ENCODE measurements around the gene NIF3L1. TPM values are rescaled to one million over a fixed set of nuclear protein-coding genes. Genes with fewer than 3 reads are reported as not detected.

NIF3L1 gene
- total RNA-seq, 4 donors from 2014 or later: 17.0 to 28.7 (median 22.4) TPM

DNA sequence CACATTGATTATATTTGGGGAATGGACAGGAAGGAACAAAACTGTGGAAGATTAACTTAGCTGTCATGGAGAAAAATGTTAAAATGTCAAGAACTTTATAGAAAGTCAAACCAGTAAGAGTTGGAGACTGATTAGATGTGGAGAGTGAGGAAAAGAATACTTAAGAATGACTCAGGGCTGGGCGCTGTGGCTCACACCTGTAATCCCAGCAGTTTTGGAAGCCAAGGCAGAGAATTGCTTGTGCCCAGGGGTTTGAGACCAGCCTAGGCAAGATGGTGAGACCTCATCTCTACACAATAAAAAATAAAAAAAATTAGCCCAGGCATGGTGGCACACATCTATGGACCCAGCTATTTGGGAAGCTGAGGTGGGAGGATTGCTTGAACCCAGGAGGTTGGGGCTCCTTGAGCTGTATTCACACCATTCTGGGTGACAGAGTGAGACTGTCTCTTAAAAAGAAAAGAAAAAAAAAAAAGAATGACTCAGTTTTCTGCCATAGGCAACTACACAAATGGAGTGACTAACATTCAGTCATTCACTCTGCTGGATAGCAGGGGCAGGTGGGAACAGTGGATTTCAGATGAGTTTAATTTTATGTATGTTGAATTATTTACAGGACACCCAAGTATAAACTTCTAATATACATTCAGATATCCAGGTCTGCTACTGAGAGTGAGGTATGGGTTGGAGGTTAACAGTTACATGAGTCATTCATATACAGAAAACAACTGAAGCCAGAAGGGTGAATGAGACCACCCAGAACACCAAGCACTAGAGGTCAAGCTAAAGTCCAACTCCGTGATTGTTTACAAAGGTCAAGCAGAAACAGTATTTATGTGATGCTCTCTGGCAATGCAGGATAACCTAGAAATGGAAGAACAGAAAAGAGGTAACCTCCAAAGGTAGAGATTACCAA lies 40.4 kb downstream of the NIF3L1 start:
- no peak for DNase-seq
- H3K27ac ChIP-seq: no peak overlapping the region
- in situ Hi-C loops (cut with MboI; ENCODE audit: low sequenced_read_pairs in 4 of 4) (no loop called here), intact Hi-C loops (cut with DNase I; ENCODE audit: low total_unique reads) (no loop called here)
- peaks cover 0 to 52% of the 10 kb centered on the region in 2 donors for H3K36me3 ChIP-seq
- no peaks in the 10 kb centered on the region for H3K4me1 ChIP-seq
- TF ChIP-seq CTCF (IDR thresholded peaks at IDR 0.05 in 4 of 5, conservative IDR thresholded peaks at IDR 0.05 in 1 of 5): no peak
- no peak for TF ChIP-seq POLR2A (IDR thresholded peaks at IDR 0.05)
- no peaks in the 10 kb centered on the region for H3K9me3 ChIP-seq
- H3K4me3 ChIP-seq: no peak overlapping the region
- H3K27me3 ChIP-seq: no peaks in the 10 kb centered on the region
- no peak for ATAC-seq

GRCh38 chr2:200930947-200931626 lies 41.9 kb downstream of the NIF3L1 start:
- TF ChIP-seq POLR2A (IDR thresholded peaks at IDR 0.05): no peak
- TF ChIP-seq CTCF (IDR thresholded peaks at IDR 0.05 in 4 of 5, conservative IDR thresholded peaks at IDR 0.05 in 1 of 5): no peak
- Histone ChIP-seq H3K36me3 (peaks cover 2 to 54% of the 10 kb centered on the region in 2 donors), H3K9me3 (no peaks in the 10 kb centered on the region), H3K4me3 (no peak overlapping the region), H3K27ac (no peak overlapping the region), H3K27me3 (no peaks in the 10 kb centered on the region), H3K4me1 (no peaks in the 10 kb centered on the region)
- in situ Hi-C loops (cut with MboI; ENCODE audit: low sequenced_read_pairs in 4 of 4): no loop called here
- intact Hi-C loops (cut with DNase I; ENCODE audit: low total_unique reads): no loop called here
- no peak for DNase-seq
- no peak for ATAC-seq

DNA sequence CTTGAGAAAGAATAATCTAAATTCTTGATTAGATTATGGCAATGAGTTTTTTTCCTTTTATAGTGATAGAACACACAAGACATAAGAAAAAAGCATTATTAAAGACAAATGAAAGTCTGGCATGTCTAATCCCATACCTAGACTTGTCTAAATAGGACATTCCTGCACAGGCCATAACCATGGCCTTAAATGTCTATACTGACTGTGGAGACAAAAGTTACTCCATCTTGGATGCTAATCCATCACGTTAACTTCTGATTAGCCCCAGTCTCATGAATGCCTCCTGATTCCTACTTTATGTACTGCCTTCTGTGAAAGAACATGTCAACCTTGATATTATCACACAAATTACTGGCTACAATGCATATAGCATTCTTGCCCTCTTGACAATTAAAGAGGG lies 50.7 kb downstream of the NIF3L1 start:
- in situ Hi-C loops (cut with MboI; ENCODE audit: low sequenced_read_pairs in 4 of 4) (no loop called here), intact Hi-C loops (cut with DNase I; ENCODE audit: low total_unique reads) (no loop called here)
- no peak overlapping the region for H3K4me3 ChIP-seq
- no peaks in the 10 kb centered on the region for H3K27me3 ChIP-seq
- no peaks in the 10 kb centered on the region for H3K9me3 ChIP-seq
- TF ChIP-seq POLR2A (IDR thresholded peaks at IDR 0.05): no peak
- no peak for TF ChIP-seq CTCF (IDR thresholded peaks at IDR 0.05 in 4 of 5, conservative IDR thresholded peaks at IDR 0.05 in 1 of 5)
- H3K36me3 ChIP-seq: peaks cover under 1 to 79% of the 10 kb centered on the region in 2 donors
- DNase-seq: no peak
- H3K4me1 ChIP-seq: no peaks in the 10 kb centered on the region
- no peak for ATAC-seq
- no peak overlapping the region for H3K27ac ChIP-seq

DNA sequence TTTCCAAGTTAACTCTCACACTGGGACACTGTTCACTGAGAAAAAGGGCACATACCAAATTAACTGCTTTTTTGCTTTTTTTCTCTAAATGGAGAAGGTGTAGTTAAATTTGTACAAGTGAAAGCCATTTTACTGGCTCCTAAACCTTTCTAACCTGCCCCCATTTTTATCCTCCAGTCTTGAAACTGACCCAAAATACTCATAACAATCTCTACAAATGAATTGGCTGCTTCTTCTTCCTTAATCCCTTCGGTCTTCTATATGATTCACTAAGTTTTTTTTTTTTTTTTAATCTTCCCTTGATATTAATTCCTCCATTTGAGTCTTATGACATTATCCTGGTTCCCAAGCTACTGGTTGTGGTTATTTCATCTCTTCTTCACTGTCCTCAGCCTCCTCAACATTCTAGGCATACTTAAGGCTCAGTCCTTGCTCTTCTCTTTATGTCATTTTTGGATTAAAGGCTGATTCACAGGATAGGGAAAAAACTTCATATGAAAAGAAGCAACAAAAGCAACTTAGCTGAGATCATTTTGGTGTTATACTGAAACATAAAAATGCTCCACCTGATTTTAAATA lies 54.4 kb downstream of the NIF3L1 start:
- H3K4me3 ChIP-seq: no peak overlapping the region
- ATAC-seq: no peak
- no peak overlapping the region for H3K27ac ChIP-seq
- no peaks in the 10 kb centered on the region for H3K4me1 ChIP-seq
- in situ Hi-C loops (cut with MboI; ENCODE audit: low sequenced_read_pairs in 4 of 4): no loop called here
- DNase-seq: no peak
- H3K27me3 ChIP-seq: no peaks in the 10 kb centered on the region
- intact Hi-C loops (cut with DNase I; ENCODE audit: low total_unique reads): no loop called here
- no peaks in the 10 kb centered on the region for H3K9me3 ChIP-seq
- TF ChIP-seq POLR2A (IDR thresholded peaks at IDR 0.05): no peak
- no peak for TF ChIP-seq CTCF (IDR thresholded peaks at IDR 0.05 in 4 of 5, conservative IDR thresholded peaks at IDR 0.05 in 1 of 5)
- peaks cover 0 to 74% of the 10 kb centered on the region in 2 donors for H3K36me3 ChIP-seq
